Measurements from ENCODE around the gene USP5. TPM values are rescaled to one million over a fixed set of nuclear protein-coding genes. Genes with fewer than 3 reads are reported as not detected.

The USP5 gene
- total and polyA plus RNA-seq, 8 donors, result 20.9 to 69.4 (median 32.4) TPM

GRCh38 chr12:6831450-6831995 lies 20.4 kb upstream of the USP5 start:
- H3K4me1 ChIP-seq, result peaks cover 12 to 39% (median 29%) of the 10 kb centered on the region in 4 donors
- peaks cover 0 to 44% (median 37%) of the 10 kb centered on the region in 4 donors for H3K36me3 ChIP-seq
- no peaks in the 10 kb centered on the region for H3K9me3 ChIP-seq
- H3K4me3 ChIP-seq, result no peak overlapping the region
- TF ChIP-seq POLR2A (IDR thresholded peaks at IDR 0.05) (no peak), EP300 (IDR thresholded peaks at IDR 0.05) (no peak), POLR2AphosphoS5 (IDR thresholded peaks at IDR 0.05) (no peak), CTCF (IDR thresholded peaks at IDR 0.05) (no peak)
- H3K27me3 ChIP-seq, result peaks cover 0 to 34% (median 0%) of the 10 kb centered on the region in 3 donors
- H3K27ac ChIP-seq, result no peak overlapping the region
- intact Hi-C loops (cut with DNase I; ENCODE audit: low total_unique reads), result no loop called here
- WGBS, 5 donors, result 88 to 93% (median 89%) methylated on average over 12 of the region's 12 CpGs
- DNase-seq, result no peak

GRCh38 chr12:6832125-6832524 lies 19.8 kb upstream of the USP5 start:
- Histone ChIP-seq H3K27me3 (peaks cover 0 to 29% (median 0%) of the 10 kb centered on the region in 3 donors), H3K4me1 (peaks cover 11 to 33% (median 25%) of the 10 kb centered on the region in 4 donors), H3K36me3 (peaks cover 0 to 50% (median 43%) of the 10 kb centered on the region in 4 donors), H3K9me3 (no peaks in the 10 kb centered on the region), H3K27ac (no peak overlapping the region), H3K4me3 (no peak overlapping the region)
- no peak for TF ChIP-seq EP300 (IDR thresholded peaks at IDR 0.05)
- intact Hi-C loops (cut with DNase I; ENCODE audit: low total_unique reads), result no loop called here
- 75 to 90% (median 85%) methylated on average over 4 of the region's 4 CpGs for WGBS, 5 donors
- no peak for DNase-seq

- intact Hi-C loops (cut with DNase I; ENCODE audit: low total_unique reads), result no loop called here
- Histone ChIP-seq H3K9me3 (no peaks in the 10 kb centered on the region), H3K27ac (peak overlapping the region in 1 of 5 donors; percentile 9), H3K27me3 (peaks cover 0 to 17% (median 0%) of the 10 kb centered on the region in 3 donors), H3K4me1 (peaks cover 7 to 21% (median 14%) of the 10 kb centered on the region in 4 donors), H3K4me3 (no peak overlapping the region), H3K36me3 (peaks cover 0 to 62% (median 55%) of the 10 kb centered on the region in 4 donors)
- no peak for DNase-seq
- WGBS, 5 donors, result 85 to 88% (median 85%) methylated on average over 6 of the region's 6 CpGs
- TF ChIP-seq POLR2AphosphoS5 (IDR thresholded peaks at IDR 0.05) (no peak), EP300 (IDR thresholded peaks at IDR 0.05) (no peak), POLR2A (IDR thresholded peaks at IDR 0.05) (no peak), CTCF (IDR thresholded peaks at IDR 0.05) (no peak)
Measured at GRCh38 chr12:6833189-6833890, 18.6 kb upstream of the USP5 start.

GRCh38 chr12:6834254-6834653 lies 17.7 kb upstream of the USP5 start:
- intact Hi-C loops (cut with DNase I; ENCODE audit: low total_unique reads), result no loop called here
- H3K27me3 ChIP-seq, result peaks cover 0 to 8% (median 0%) of the 10 kb centered on the region in 3 donors
- DNase-seq, result no peak
- H3K27ac ChIP-seq, result no peak overlapping the region
- H3K4me3 ChIP-seq, result no peak overlapping the region
- H3K9me3 ChIP-seq, result no peaks in the 10 kb centered on the region
- H3K4me1 ChIP-seq, result peaks cover 6 to 14% (median 9%) of the 10 kb centered on the region in 4 donors
- peaks cover 0 to 71% (median 64%) of the 10 kb centered on the region in 4 donors for H3K36me3 ChIP-seq
- WGBS, 5 donors, result 58 to 92% (median 67%) methylated on average over 1 of the region's 1 CpG
- TF ChIP-seq POLR2A (IDR thresholded peaks at IDR 0.05) (no peak), CTCF (IDR thresholded peaks at IDR 0.05) (no peak), POLR2AphosphoS5 (IDR thresholded peaks at IDR 0.05) (no peak), EP300 (IDR thresholded peaks at IDR 0.05) (no peak)

Measured in stomach (tissue), 9 donors.